Right hindlimb (tissue), 1 donor: ENCODE results near the gene BCAM.

Source experiments
- DNase-seq: peaks from one replicate; pipeline ENCODE4 v3.0.0-alpha.2; 2018

Gene BCAM

DNA sequence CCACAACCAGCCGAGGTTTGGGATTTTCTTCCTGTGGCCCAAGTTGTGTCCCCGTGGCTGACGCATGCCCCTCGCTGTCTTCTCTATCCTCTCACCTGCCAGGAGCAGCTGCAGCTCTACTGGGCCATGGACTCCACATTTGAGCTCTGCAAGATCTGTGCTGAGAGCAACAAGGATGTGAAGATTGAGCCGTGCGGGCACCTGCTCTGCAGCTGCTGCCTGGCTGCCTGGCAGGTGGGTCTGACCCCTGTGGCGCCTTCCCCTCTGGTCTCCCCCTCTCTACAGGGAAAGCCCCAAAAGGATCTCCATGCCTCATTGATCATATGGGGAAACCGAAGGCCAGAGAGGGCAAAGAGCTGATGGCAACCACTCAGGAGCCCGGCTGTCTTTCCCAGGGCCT, 16.6 kb upstream of the BCAM start:
- DNase-seq, result peak; percentile 50

- DNase-seq, result no peak
Observed at GRCh38 chr19:44794610-44795009, 14.3 kb upstream of the BCAM start.

- DNase-seq, result no peak
Observed at GRCh38 chr19:44795398-44795987, 13.4 kb upstream of the BCAM start.

GRCh38 chr19:44796701-44797115, 12.2 kb upstream of the BCAM start:
- peak; percentile 67 for DNase-seq

DNA sequence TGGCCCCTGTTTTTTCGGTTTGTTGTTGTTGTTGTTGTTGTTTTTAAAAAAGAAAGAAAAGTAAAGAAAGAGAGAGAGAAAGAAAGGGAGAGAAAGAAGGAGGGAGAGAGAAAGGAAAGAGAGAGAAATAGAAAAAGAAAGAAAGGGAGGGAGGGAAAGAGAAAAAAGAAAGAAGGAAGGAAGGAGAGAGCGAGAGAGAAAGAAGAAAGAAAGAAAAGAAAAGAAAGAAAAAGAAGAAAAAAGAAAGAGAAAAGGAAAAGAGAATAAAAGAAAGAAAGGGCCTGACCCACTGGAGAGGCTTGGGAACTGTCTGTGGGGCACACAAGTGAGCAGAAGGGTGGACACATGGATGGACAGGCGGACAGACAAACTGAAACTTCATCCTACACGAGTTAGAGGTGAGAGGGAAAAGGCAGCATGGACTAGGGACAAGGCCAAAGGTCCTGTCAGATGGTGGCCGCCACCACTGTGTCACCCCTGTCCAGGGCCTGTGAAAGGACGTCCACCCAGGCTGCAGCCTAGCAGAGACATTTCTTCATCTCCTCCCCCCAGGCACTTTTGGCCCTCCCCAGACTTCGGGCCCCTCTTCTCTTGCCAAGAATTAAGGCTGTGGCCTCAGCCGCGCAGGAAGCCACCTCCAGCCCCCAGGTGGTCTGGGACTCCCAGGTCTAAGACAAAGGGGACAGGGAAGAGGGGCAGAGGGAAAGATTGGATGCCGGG, 9.1 kb upstream of the BCAM start:
- no peak for DNase-seq

DNA sequence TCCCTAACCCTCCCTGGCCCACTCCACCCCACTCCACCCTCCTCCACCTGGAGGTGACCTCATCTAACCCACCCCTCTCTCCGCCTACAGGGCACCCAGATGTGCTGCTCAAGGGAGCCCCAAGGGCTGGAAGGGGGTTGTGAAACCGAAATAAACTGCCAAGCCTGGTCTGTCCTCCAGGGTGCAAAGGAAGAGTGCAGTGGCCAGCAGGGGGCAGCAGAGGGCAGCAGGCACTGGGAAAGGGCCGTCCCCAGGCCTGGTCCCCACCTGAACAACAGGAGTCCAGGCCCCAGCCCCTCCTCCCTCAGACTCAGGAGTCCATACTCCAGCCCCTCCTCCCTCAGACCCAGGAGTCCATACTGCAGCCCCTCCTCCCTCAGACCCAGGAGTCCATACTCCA, 8.4 kb upstream of the BCAM start:
- DNase-seq, result peak; percentile 85

DNA sequence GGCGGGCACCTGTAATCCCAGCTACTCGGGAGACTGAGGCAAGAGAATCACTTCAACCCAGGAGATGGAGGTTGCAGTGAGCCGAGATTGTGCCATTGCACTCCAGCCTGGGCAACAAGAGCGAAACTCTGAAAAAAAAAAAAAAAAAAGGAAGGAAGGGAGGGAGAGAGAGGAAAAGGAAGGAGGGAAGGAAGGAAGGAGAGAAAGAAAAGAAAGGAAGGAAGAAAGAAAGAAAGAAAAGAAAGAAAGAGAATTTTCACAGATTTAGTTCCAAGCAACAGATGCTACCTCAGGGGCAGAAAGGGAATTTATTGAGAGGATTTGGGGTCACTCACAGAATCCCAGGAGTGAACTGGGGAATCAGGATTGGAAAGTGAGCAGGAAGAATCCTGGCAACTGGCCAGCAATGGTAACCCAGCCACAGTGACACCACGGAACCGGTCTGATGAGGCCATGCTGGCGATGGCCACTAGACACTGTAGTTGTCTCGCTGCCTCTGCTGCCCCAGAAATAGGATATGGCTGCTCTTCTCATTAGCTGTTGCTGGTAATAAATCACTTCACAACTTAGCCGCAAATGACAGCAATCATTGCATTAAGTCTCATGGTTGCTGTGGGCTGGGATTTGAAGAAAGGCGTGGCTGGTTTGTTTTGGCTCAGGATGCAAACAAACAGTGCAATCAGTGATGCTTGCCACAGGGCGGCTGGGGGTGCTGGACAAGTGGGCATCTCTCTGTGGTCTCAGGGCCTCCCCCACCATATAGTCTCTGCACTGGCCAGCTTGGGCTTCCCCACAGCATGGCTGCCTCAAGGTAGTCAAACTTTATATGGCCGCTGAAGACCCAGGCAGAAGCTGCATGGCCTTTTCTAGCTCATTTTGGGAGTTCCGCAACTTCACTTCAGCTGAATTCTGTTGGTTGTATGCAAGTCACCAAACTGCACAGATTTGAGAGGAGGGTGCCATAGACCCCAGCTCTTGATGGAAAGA, 5.2 kb upstream of the BCAM start:
- no peak for DNase-seq

GRCh38 chr19:44806291-44806690, 2.6 kb upstream of the BCAM start:
- DNase-seq, result no peak

GRCh38 chr19:44807162-44807561, 1.7 kb upstream of the BCAM start:
- no peak for DNase-seq

GRCh38 chr19:44807652-44808462, 1.0 kb upstream of the BCAM start:
- DNase-seq, result peak; percentile 56

- no peak for DNase-seq
Observed at GRCh38 chr19:44809577-44810233, 802 bp downstream of the BCAM start.

GRCh38 chr19:44810234-44811121, 1.6 kb downstream of the BCAM start:
- no peak for DNase-seq

DNA sequence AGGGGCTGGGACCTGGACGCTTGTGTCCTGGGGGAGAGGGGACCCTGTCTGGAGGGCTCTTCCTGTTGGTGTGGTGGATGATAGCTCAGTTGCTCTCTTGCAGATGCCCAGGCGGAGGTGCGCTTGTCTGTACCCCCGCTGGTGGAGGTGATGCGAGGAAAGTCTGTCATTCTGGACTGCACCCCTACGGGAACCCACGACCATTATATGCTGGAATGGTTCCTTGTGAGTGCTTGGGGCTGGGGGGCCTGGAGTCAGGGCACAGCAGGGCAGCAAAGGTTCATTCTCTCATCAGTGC, 2.2 kb downstream of the BCAM start:
- no peak for DNase-seq

DNA sequence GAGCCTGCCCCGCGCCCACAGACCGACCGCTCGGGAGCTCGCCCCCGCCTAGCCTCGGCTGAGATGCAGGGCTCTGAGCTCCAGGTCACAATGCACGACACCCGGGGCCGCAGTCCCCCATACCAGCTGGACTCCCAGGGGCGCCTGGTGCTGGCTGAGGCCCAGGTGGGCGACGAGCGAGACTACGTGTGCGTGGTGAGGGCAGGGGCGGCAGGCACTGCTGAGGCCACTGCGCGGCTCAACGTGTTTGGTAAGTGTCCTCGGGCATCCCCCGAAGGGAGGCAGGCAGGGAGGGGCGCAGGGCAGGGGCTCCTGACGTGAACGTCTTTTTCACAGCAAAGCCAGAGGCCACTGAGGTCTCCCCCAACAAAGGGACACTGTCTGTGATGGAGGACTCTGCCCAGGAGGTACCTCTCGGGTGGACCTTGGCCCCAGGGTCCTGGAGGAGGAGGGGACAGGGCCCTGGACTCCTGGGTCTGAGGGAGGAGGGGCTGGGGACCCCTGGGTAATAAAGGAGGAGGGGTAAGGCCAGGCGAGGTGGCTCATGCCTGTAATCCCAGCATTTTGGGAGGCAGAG, 3.3 kb downstream of the BCAM start:
- DNase-seq, result no peak

- DNase-seq, result no peak
Observed at GRCh38 chr19:44813070-44813840, 4.4 kb downstream of the BCAM start.

DNA sequence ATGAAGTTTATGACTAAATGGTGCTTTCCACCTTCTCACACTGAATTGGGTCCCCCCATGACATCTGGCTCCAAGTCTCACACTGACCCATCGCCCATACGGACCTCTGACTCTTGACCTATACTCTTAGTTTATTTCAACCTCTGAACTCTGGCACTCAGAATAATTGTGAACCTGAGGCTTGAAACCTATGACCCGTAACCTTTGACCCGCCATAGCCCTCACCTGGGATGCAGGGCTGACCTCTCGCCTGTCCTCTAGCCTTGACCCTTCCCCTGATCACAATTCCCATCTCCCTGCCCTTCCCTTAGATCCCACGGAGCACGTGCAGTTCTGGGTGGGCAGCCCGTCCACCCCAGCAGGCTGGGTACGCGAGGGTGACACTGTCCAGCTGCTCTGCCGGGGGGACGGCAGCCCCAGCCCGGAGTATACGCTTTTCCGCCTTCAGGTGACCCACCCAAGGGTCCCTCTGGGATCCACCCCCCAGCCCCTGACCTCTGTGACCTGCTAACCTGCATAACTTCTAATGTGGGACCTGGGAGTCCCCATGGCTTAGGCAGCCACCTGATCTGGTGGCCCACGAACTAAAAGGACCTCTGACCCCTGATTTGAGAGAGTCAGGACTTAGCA, 5.1 kb downstream of the BCAM start:
- no peak for DNase-seq

- DNase-seq, result no peak
Observed at GRCh38 chr19:44814517-44814916, 5.6 kb downstream of the BCAM start.

DNA sequence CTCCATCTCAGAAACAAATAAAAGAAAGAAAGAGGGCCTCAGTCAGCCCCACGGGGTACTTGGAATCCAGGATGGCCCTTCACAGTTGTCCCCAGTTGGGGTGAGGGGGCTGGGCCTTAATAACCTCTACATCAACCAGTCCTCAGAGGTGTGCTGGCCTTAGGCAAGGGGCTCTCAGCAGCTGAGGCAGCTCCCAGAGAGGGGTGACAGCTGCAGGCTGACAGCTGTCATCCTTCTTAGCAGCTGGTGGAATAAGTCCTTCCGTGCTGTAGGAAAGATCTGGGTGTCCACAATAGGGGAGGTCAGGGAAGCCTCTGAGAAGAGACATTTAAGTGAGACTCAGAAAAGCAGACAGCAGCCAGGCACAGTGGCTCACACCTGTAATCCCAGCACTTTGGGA, 7.4 kb downstream of the BCAM start:
- DNase-seq, result peak; percentile 62

DNA sequence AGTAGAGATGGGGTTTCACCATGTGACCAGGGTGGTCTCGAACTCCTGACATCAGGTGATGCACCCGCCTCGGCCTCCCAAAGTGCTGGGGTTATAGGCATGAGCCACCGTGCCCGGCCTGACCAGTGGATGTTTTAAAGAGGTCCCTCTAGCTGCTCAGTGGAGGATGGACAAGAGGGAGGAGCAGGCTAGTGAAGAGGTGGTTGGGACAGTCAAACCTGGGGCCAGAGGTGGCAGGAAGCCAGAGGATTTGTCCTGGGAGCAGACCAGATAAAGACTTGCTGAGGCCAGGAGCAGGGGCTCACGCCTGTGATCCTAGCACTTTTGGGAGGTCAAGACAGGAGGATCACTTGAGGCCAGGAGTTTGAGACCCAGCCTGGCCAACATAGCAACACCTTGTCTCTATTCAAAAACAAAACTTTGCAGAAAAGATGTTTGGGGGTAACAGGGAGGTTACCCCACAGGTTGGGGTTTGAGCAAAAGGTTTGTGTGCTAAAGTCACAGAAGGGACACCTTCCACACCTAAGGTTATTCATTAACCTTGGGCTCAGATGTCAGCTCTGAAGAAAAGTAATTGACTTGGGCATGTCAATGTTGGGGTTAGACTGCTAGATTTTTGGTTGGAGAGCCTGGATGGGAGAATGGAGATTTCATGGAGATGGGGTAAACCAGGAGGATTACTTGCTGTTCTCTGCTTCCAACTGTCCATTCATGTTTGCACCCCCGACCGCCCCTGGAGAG, 9.0 kb downstream of the BCAM start:
- DNase-seq, result no peak
